HAP-1 (cell line): ENCODE measurements around the gene RTF1.

ENCODE experiments used
- DNase-seq, 2 experiments: peaks; one replicate each; pipeline ENCODE4 v3.0.0-alpha.2; 2016 to 2020; ENCODE audit warnings: low spot score in 2 of 2
- H3K27me3 ChIP-seq: fragments of 250-450 bp; sonication (Bioruptor Pico); 2 replicates; pipeline ENCODE4 v1.5.1; 2020; ENCODE audit warnings: low read depth, mild to moderate bottlenecking, moderate library complexity
- H3K36me3 ChIP-seq: fragments of 250-450 bp; sonication (Bioruptor Pico); replicated peaks from 2 replicates; pipeline ENCODE4 v1.5.1; 2020; ENCODE audit warnings: mild to moderate bottlenecking
- H3K4me1 ChIP-seq: fragments of 250-450 bp; sonication (Bioruptor Pico); 2 replicates; pipeline ENCODE4 v1.5.1; 2020; ENCODE audit warnings: mild to moderate bottlenecking
- H3K4me3 ChIP-seq: fragments of 250-450 bp; sonication (Bioruptor Pico); 2 replicates; pipeline ENCODE4 v1.5.1; 2020; ENCODE audit warnings: mild to moderate bottlenecking, moderate library complexity
- H3K9me3 ChIP-seq: fragments of 250-450 bp; sonication (Bioruptor Pico); 2 replicates; pipeline ENCODE4 v1.5.1; 2020; ENCODE audit warnings: mild to moderate bottlenecking, moderate library complexity
- in situ Hi-C: fragments of 300-500 bp; cut with MboI; formaldehyde crosslinking; loops from 3 replicates; pipeline ENCODE4 v1.14.3; 2020; ENCODE audit warnings: low sequenced_read_pairs, inconsistent platforms, mixed read lengths

Gene RTF1

GRCh38 chr15:41486286-41486685 lies 69.4 kb downstream of the RTF1 start:
- H3K36me3 ChIP-seq, result peaks cover 14% of the 10 kb centered on the region
- no peaks in the 10 kb centered on the region for H3K9me3 ChIP-seq
- H3K4me1 ChIP-seq, result no peaks in the 10 kb centered on the region
- in situ Hi-C loops, result no loop called here
- DNase-seq, result no peak
- H3K27me3 ChIP-seq, result no peaks in the 10 kb centered on the region
- H3K4me3 ChIP-seq, result no peak overlapping the region

GRCh38 chr15:41487381-41487780 lies 70.5 kb downstream of the RTF1 start:
- in situ Hi-C loops, result no loop called here
- H3K27me3 ChIP-seq, result no peaks in the 10 kb centered on the region
- peaks cover 2% of the 10 kb centered on the region for H3K4me1 ChIP-seq
- H3K4me3 ChIP-seq, result no peak overlapping the region
- no peak for DNase-seq
- peaks cover 3% of the 10 kb centered on the region; the same call in 1 of the 2 replicates for H3K36me3 ChIP-seq
- no peaks in the 10 kb centered on the region for H3K9me3 ChIP-seq

GRCh38 chr15:41487802-41488201 lies 70.9 kb downstream of the RTF1 start:
- Histone ChIP-seq H3K27me3 (no peaks in the 10 kb centered on the region), H3K4me1 (peaks cover 6% of the 10 kb centered on the region), H3K9me3 (no peaks in the 10 kb centered on the region), H3K36me3 (no peaks in the 10 kb centered on the region; the same call in 1 of the 2 replicates), H3K4me3 (no peak overlapping the region)
- no peak for DNase-seq
- in situ Hi-C loops, result no loop called here

GRCh38 chr15:41489641-41490040 lies 72.7 kb downstream of the RTF1 start:
- H3K4me3 ChIP-seq, result no peak overlapping the region
- no peak for DNase-seq
- H3K36me3 ChIP-seq, result no peaks in the 10 kb centered on the region
- no peaks in the 10 kb centered on the region for H3K27me3 ChIP-seq
- in situ Hi-C loops, result no loop called here
- H3K9me3 ChIP-seq, result no peaks in the 10 kb centered on the region
- peaks cover 10% of the 10 kb centered on the region for H3K4me1 ChIP-seq

GRCh38 chr15:41490355-41490754 lies 73.5 kb downstream of the RTF1 start:
- Histone ChIP-seq H3K4me1 (peaks cover 14% of the 10 kb centered on the region), H3K27me3 (no peaks in the 10 kb centered on the region), H3K36me3 (no peaks in the 10 kb centered on the region), H3K4me3 (no peak overlapping the region), H3K9me3 (no peaks in the 10 kb centered on the region)
- in situ Hi-C loops, result no loop called here
- no peak for DNase-seq

- no peaks in the 10 kb centered on the region for H3K27me3 ChIP-seq
- no peaks in the 10 kb centered on the region for H3K9me3 ChIP-seq
- in situ Hi-C loops, result no loop called here
These were observed 75.0 kb downstream of the RTF1 start for GRCh38 chr15:41491889-41492288.

GRCh38 chr15:41492597-41493204 lies 75.8 kb downstream of the RTF1 start:
- H3K4me1 ChIP-seq, result peaks cover 14% of the 10 kb centered on the region
- no peaks in the 10 kb centered on the region for H3K27me3 ChIP-seq
- H3K4me3 ChIP-seq, result peak overlapping the region; percentile 39
- no peak for DNase-seq
- in situ Hi-C loops, result no loop called here
- no peaks in the 10 kb centered on the region for H3K36me3 ChIP-seq
- H3K9me3 ChIP-seq, result no peaks in the 10 kb centered on the region

More at GRCh38 chr15:41491889-41492288, 75.0 kb downstream of the RTF1 start:
- DNase-seq, result no peak
- no peaks in the 10 kb centered on the region for H3K36me3 ChIP-seq
- H3K4me1 ChIP-seq, result peaks cover 14% of the 10 kb centered on the region
- no peak overlapping the region for H3K4me3 ChIP-seq

GRCh38 chr15:41493205-41493901 lies 76.5 kb downstream of the RTF1 start, which contains the start of gene ITPKA:
TSS of gene ITPKA (plus strand) at chr15:41493874. CDS start at chr15:41493928, 54 bp downstream.
- peak within 1 kb of the TSS; percentile 44 for H3K4me3 ChIP-seq
- H3K27me3 ChIP-seq, result no peaks in the 10 kb centered on the region

GRCh38 chr15:41493902-41494189 lies 77.0 kb downstream of the RTF1 start:
- H3K27me3 ChIP-seq, result no peaks in the 10 kb centered on the region

More at GRCh38 chr15:41493205-41493901, 76.5 kb downstream of the RTF1 start, which contains the start of gene ITPKA:
- H3K4me1 ChIP-seq, result peaks cover 14% of the 10 kb centered on the region
- peak; percentile 83 to 94 for DNase-seq
- no peaks in the 10 kb centered on the region for H3K36me3 ChIP-seq
- in situ Hi-C loops, result no loop called here
- H3K9me3 ChIP-seq, result no peaks in the 10 kb centered on the region

GRCh38 chr15:41494190-41494921 lies 77.5 kb downstream of the RTF1 start:
- Histone ChIP-seq H3K4me3 (peak overlapping the region; percentile 44), H3K36me3 (no peaks in the 10 kb centered on the region), H3K4me1 (peaks cover 14% of the 10 kb centered on the region), H3K27me3 (no peaks in the 10 kb centered on the region), H3K9me3 (no peaks in the 10 kb centered on the region)
- in situ Hi-C loops, result no loop called here
- peak; percentile 32 to 74 for DNase-seq

More at GRCh38 chr15:41493902-41494189, 77.0 kb downstream of the RTF1 start:
- in situ Hi-C loops, result no loop called here
- peak overlapping the region; percentile 44 for H3K4me3 ChIP-seq
- H3K36me3 ChIP-seq, result no peaks in the 10 kb centered on the region
- H3K9me3 ChIP-seq, result no peaks in the 10 kb centered on the region
- no peak for DNase-seq
- H3K4me1 ChIP-seq, result peaks cover 14% of the 10 kb centered on the region

- Histone ChIP-seq H3K9me3 (no peaks in the 10 kb centered on the region), H3K4me1 (peaks cover 14% of the 10 kb centered on the region), H3K4me3 (peak overlapping the region; percentile 44), H3K36me3 (no peaks in the 10 kb centered on the region), H3K27me3 (no peaks in the 10 kb centered on the region)
- in situ Hi-C loops, result no loop called here
- no peak for DNase-seq
These were observed 78.2 kb downstream of the RTF1 start for GRCh38 chr15:41494922-41495735.

- Histone ChIP-seq H3K4me1 (peaks cover 14% of the 10 kb centered on the region), H3K27me3 (no peaks in the 10 kb centered on the region), H3K4me3 (no peak overlapping the region), H3K9me3 (no peaks in the 10 kb centered on the region), H3K36me3 (no peaks in the 10 kb centered on the region)
- in situ Hi-C loops, result no loop called here
- no peak for DNase-seq
These were observed 79.1 kb downstream of the RTF1 start for GRCh38 chr15:41495736-41496599.

- Histone ChIP-seq H3K4me1 (peaks cover 6% of the 10 kb centered on the region), H3K27me3 (no peaks in the 10 kb centered on the region), H3K36me3 (0 out of 2 replicates have a peak, but pooled peaks cover 5% of the 10 kb centered on the region), H3K9me3 (no peaks in the 10 kb centered on the region), H3K4me3 (no peak overlapping the region)
- in situ Hi-C loops, result no loop called here
- no peak for DNase-seq
These were observed 81.8 kb downstream of the RTF1 start for GRCh38 chr15:41498657-41499056.
